Esophagus (tissue), 2 donors: Measurements from ENCODE around the gene HRCT1. TPM values are rescaled to one million over a fixed set of nuclear protein-coding genes. Genes with fewer than 3 reads are reported as not detected.
"Not testable (repeated sequence)": the region's sequence is repeated elsewhere in the genome, so short reads cannot be mapped to it uniquely, and the experiment has no call there.

ENCODE experiments used
- H3K27ac ChIP-seq, 2 donors: one replicate each; pipeline ENCODE4 v1.5.1; 2013; ENCODE audit warnings: low read depth in 2 of 2, mild to moderate bottlenecking in 2 of 2, inconsistent platforms in 1 of 2, low read length in 1 of 2, moderate library complexity in 1 of 2
- H3K27me3 ChIP-seq, 2 donors: one replicate each; pipeline ENCODE4 v1.6.1; 2013; ENCODE audit warnings: low read length in 2 of 2, control low read depth in 1 of 2, mild to moderate bottlenecking in 1 of 2; ENCODE audit not compliant: insufficient read depth in 2 of 2, control insufficient read depth in 1 of 2
- H3K36me3 ChIP-seq, 2 donors: one replicate each; pipeline ENCODE4 v1.6.1; 2013; ENCODE audit warnings: low read length in 1 of 2; ENCODE audit not compliant: control insufficient read depth in 2 of 2, insufficient read depth in 2 of 2
- H3K4me1 ChIP-seq, 2 donors: one replicate each; pipeline ENCODE4 v1.6.1; 2013; ENCODE audit warnings: low read length in 1 of 2; ENCODE audit not compliant: control insufficient read depth in 2 of 2, insufficient read depth in 2 of 2
- H3K4me3 ChIP-seq, 2 donors: one replicate each; pipeline ENCODE4 v1.5.1; 2013; ENCODE audit warnings: low read length in 2 of 2, mild to moderate bottlenecking in 2 of 2, low read depth in 1 of 2, moderate library complexity in 1 of 2
- H3K9me3 ChIP-seq, 2 donors: one replicate each; pipeline ENCODE4 v1.6.1; 2013; ENCODE audit warnings: mild to moderate bottlenecking in 2 of 2, low read depth in 1 of 2, low read length in 1 of 2, moderate library complexity in 1 of 2; ENCODE audit not compliant: control insufficient read depth in 2 of 2, insufficient read depth in 1 of 2
- WGBS, 2 donors: extraction: QIAGEN DNeasy Blood & Tissue Kit; methylation state at CpG; one replicate each; pipeline ENCODE4 v1.1.7; 2013; 5-methylcytosine and 5-hydroxymethylcytosine counted together
- polyA plus RNA-seq, 2 donors: library from polyadenylated mRNA; stranded (reverse); fragments of 200-250 nt; gene quantifications; one replicate each; pipeline ENCODE4 v1.2.3, GENCODE V29; 2013
- donor health status: healthy with polysubstance abuse.
- donor health status: Bipolar disorder and iron deficiency.

The HRCT1 gene
- polyA plus RNA-seq, 2 donors = 0.61 to 0.94 TPM

DNA sequence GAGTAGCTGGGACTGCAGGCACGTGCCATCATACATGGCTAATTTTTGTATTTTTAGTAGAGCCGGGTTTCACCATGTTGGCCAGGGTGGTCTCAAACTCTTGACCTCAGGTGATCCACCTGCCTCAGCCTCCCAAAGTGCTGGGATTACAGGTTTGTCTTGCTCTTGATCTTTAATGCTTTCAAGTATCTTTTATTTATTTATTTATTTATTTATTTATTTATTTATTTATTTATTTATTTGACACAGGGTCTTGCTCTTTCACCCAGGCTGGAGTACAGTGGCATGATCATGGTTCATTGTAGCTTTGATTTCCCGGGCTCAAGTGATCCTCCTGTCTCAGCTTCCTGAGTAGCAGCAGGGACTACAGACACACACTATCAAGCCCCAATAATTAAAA, 21.1 kb upstream of the HRCT1 start:
- not testable (repeated sequence) for H3K27me3 ChIP-seq, H3K36me3 ChIP-seq, H3K27ac ChIP-seq, H3K4me1 ChIP-seq, H3K4me3 ChIP-seq, H3K9me3 ChIP-seq
- WGBS, 2 donors = 87 to 90% methylated on average over 3 of the region's 3 CpGs

DNA sequence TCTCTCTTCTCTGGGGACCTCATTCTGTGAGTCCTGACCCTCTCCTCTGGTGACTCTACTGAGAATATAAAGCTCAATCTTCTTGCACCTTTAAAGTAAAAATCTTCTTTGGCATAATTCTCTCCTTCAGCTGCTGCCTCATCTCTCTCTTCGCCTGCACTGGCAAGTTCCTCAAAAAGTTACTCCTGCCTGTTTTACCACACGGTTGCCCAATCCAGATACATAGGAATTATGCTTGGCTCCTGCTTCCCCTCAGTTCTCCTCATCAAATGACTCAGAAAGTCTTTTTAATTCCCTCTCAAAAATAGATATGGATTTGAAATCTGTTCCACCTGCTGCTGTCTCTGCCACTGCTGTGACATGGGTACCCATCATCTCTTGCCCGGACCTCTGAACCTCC, 14.4 kb upstream of the HRCT1 start:
- Histone ChIP-seq H3K4me3 (no peak overlapping the region), H3K9me3 (peaks cover 0 to 3% of the 10 kb centered on the region in 2 donors), H3K4me1 (no peaks in the 10 kb centered on the region), H3K27ac (no peak overlapping the region), H3K27me3 (no peaks in the 10 kb centered on the region), H3K36me3 (no peaks in the 10 kb centered on the region)
- WGBS, 2 donors = 67 to 77% methylated on average over 3 of the region's 3 CpGs

DNA sequence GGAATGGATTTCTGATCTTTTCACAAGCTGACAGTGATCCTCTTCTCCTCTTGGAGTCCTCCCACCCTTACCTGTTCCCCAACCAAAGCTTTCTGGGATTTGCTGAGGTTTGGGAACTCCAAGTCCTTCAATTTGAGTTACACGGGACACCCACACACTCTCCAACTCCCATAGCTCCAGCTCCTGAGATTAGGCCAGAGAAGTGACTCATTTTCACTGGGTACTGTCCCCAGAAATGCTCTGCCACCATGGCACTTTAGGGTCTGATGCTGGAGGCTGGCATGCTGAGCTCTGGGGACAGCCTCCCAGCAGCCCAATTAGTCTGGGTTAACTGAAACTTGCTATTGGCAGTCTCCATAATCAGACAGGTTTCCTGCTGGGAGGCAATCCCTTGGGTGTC, 14.0 kb upstream of the HRCT1 start:
- 75% methylated on average over 1 of the region's 1 CpG for WGBS, 2 donors
- Histone ChIP-seq H3K9me3 (peaks cover 0 to 3% of the 10 kb centered on the region in 2 donors), H3K27me3 (no peaks in the 10 kb centered on the region), H3K4me1 (no peaks in the 10 kb centered on the region), H3K36me3 (no peaks in the 10 kb centered on the region), H3K27ac (no peak overlapping the region), H3K4me3 (no peak overlapping the region)

DNA sequence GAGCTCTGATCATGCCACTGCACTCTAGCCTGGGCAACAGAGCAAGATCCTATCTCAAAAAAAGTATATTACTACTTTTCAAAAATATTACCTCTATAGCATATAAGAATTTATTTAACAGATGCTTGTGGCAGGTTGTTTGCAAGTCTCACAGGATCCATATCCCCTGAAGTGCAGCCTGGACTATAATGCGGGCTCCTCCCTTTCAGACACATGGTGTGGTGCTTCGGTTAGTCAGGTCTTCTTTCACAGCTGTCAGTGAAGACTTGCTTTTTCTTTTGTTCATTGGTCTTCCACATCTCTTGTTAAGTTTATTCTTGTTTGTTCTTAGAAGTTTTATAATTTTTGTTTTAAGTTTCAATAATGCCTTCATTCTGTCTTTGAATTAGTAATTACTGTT, 9.4 kb upstream of the HRCT1 start:
- Histone ChIP-seq H3K4me3 (no peak overlapping the region), H3K27me3 (no peaks in the 10 kb centered on the region), H3K27ac (no peak overlapping the region), H3K36me3 (no peaks in the 10 kb centered on the region), H3K9me3 (peaks cover 0 to 3% of the 10 kb centered on the region in 2 donors), H3K4me1 (no peaks in the 10 kb centered on the region)
- WGBS, 2 donors = 94 to 98% methylated on average over 2 of the region's 2 CpGs

DNA sequence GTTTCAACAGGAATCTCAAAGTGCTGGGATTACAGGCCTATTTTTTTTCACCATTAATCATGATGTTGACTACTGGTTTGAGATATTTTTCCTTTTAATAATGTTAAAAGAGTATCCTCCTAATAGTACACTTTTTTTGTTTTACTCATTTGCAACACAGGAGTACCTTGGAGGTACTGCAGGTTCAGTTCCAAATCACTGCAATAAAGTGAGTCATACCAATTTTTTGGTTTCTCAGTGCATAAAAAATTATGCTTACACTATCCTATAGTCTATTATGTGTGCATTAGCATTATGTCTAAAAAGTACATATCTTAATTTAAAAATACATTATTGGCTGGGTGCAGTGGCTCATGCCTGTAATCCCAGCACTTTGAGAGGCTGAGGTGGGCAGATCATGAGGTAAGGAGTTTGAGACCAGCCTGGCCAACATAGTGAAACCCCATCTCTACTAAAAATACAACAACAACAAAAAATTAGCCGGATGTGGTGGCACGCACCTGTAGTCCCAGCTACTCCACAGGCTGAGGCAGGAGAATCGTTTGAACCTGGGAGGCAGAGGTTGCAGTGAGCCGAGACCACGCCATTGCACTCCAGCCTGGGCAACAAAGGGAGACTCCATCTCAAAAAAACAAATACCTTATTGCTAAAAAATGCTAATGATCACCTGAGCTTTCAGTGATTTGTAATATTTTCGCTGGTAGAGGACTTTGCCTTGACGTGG, 8.5 kb upstream of the HRCT1 start:
- 82 to 86% methylated on average over 7 of the region's 7 CpGs for WGBS, 2 donors
- not testable (repeated sequence) for H3K4me1 ChIP-seq, H3K4me3 ChIP-seq

DNA sequence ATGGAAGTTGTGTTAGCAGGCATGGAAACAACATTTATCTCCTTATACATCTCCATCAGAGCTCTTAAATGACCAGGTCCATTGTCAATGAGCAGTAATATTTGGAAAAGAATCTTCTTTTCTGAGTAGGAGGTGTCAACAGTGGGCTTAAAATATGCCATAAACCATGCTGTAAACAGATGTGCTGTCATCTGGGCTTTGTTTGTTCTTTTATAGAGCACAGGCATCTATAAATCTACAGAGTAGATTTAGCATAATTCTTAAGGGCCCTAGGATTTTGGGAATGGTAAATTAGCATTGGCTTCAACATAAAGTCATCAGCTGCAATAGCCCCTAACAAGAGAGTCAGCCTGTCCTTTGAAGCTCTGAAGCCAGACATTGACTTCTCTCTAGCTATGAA, 7.7 kb upstream of the HRCT1 start:
- no peak overlapping the region for H3K27ac ChIP-seq
- no peaks in the 10 kb centered on the region for H3K4me1 ChIP-seq
- no peak overlapping the region for H3K4me3 ChIP-seq
- no peaks in the 10 kb centered on the region for H3K27me3 ChIP-seq
- peaks cover 0 to 3% of the 10 kb centered on the region in 2 donors for H3K9me3 ChIP-seq
- no peaks in the 10 kb centered on the region for H3K36me3 ChIP-seq

More for the DNA sequence above, 8.5 kb upstream of the HRCT1 start:
- not testable (repeated sequence) for H3K27me3 ChIP-seq, H3K36me3 ChIP-seq, H3K27ac ChIP-seq, H3K9me3 ChIP-seq

DNA sequence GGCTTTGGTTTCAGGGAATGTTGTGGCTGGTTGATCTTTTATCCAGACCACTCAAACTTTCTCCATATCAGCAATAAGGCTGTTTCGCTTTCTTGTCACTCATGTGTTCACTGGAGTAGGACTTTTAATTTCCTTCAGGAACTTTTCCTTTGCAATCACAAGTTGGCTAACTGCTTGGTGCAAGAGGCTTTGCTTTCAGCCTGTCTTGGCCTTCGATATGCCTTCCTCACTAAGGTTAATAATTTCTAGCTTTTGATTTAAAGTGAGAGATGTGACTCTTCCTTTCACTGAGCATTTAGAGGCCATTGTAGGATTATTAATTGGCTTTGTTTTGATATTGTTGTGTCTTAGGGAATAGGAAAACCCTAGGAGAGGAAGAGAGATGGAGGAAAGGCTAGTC, 7.0 kb upstream of the HRCT1 start:
- Histone ChIP-seq H3K36me3 (no peaks in the 10 kb centered on the region), H3K27me3 (no peaks in the 10 kb centered on the region), H3K4me3 (no peak overlapping the region), H3K4me1 (no peaks in the 10 kb centered on the region), H3K9me3 (peaks cover 0 to 3% of the 10 kb centered on the region in 2 donors), H3K27ac (no peak overlapping the region)
- WGBS, 2 donors = 71 to 87% methylated on average over 2 of the region's 2 CpGs

DNA sequence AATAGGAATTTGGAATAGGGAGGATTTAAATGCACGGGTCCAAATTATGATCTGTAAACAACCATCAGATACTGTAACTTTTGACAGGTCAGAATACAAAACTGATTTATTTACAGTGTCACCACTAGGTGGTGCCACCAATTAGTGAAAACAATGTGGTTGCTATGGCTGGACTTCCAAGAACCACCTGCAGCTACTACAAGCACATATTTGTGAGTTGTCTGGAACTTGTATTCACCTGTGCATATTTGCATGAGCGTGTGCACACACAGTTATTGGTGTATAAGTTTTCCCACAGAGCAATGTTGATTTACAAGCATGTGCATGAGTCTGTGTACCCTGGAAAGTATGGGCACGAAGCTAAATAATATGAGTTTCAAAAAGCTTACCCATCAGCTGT, 3.0 kb upstream of the HRCT1 start:
- H3K9me3 ChIP-seq = no peaks in the 10 kb centered on the region

DNA sequence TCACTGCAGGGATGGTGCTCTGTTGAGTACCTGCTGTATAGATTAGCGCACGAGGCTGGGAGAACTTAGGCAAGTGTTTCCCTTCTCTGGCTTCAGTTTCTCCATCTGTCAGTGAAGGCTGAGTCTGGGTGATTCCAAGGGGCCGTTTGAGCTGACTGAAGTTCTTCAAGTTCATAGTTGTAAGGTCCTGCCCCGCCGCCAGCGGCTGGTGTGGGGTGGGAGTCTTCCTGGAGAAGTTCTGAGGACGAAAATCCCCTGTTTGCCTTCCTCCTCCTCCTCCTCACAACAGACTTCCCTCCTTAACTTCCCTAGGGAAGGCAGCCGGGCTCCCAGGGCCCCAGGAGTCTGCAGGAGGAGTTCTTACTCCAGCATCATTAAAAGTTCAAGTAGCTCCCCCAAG, 1.7 kb upstream of the HRCT1 start:
- Histone ChIP-seq H3K27me3 (no peaks in the 10 kb centered on the region), H3K4me3 (no peak overlapping the region), H3K4me1 (peaks cover 11 to 23% of the 10 kb centered on the region in 2 donors), H3K36me3 (no peaks in the 10 kb centered on the region), H3K9me3 (no peaks in the 10 kb centered on the region), H3K27ac (peak overlapping the region in 1 of 2 donors; percentile 6)
- 71 to 76% methylated on average over 8 of the region's 8 CpGs for WGBS, 2 donors

More for the DNA sequence above, 3.0 kb upstream of the HRCT1 start:
- no peak overlapping the region for H3K27ac ChIP-seq
- no peak overlapping the region for H3K4me3 ChIP-seq
- no peaks in the 10 kb centered on the region for H3K36me3 ChIP-seq
- no peaks in the 10 kb centered on the region for H3K27me3 ChIP-seq
- H3K4me1 ChIP-seq = peaks cover 8 to 18% of the 10 kb centered on the region in 2 donors
- 19 to 25% methylated on average over 3 of the region's 3 CpGs for WGBS, 2 donors

DNA sequence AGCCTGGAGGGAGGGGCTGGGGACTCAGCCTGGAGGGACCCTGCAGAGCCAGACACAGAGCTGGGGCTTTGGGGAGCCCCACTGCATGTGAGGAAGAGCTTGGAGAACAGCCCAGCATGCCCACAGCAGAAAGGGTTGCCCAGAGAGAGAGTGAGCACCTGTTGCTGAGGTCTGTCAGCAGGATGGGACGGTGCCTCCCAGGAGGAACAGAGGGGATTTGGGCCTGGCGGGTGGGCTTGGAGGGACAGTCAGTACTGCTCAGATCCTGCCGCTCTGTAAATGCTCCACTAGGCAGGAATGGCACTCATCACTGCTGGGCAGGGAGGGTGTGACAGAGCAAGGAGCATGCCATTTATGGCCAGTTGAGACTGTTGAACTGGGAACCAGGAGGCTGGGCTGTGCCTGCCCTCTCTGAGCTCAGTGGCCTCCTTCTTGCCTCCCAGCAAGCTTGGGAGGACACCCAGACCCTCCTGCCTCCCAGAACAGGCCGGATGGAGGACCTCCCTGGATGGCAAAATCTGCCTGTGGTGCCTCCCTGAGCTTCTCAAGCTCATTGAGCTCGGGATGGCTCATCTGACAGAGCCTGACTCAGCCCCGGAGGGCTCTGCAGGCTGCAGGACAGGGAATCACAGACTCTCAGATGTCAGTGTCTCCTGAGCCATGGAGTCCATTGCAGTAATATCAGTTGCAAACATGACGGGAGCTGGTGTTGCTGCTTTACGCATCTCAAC, 786 bp upstream of the HRCT1 start:
- Histone ChIP-seq H3K36me3 (no peaks in the 10 kb centered on the region), H3K4me1 (peaks cover 11 to 27% of the 10 kb centered on the region in 2 donors), H3K27me3 (no peaks in the 10 kb centered on the region), H3K4me3 (no peak overlapping the region), H3K9me3 (no peaks in the 10 kb centered on the region), H3K27ac (peak overlapping the region; percentile 87 to 93)
- 62 to 70% methylated on average over 8 of the region's 8 CpGs for WGBS, 2 donors
